ENCODE data around the gene MAP1B. TPM values are rescaled to one million over a fixed set of nuclear protein-coding genes. Genes with fewer than 3 reads are reported as not detected.

The MAP1B gene
- total and polyA plus RNA-seq, 7 experiments from 2014 or later, result 0.06 to 0.21 (median 0.10) TPM; not detected in 4

DNA sequence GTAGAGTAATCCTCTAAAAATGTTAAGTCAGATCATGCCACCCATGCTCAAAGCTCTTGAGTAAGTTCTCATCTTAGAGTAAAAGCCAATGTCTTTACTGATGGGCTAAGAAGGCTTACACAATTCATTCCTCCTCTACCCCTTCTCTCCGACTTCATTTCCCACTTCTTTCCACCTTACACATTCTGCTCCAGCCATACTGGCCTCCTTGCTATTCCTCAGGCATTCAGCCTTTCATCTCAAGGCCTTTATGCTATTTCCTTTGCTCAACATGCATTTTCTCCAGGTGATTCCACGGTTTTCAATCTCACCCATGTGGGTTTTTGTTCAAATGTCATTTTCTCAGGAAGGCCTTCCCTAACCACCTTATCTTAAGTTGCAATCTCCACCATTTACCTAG, 104.9 kb downstream of the MAP1B start:
- no peak overlapping the region for H3K27ac Mint-ChIP-seq
- ATAC-seq, result no peak
- H3K27me3 Mint-ChIP-seq, result peaks cover 0 to 2% (median 0%) of the 10 kb centered on the region in 5 donors

DNA sequence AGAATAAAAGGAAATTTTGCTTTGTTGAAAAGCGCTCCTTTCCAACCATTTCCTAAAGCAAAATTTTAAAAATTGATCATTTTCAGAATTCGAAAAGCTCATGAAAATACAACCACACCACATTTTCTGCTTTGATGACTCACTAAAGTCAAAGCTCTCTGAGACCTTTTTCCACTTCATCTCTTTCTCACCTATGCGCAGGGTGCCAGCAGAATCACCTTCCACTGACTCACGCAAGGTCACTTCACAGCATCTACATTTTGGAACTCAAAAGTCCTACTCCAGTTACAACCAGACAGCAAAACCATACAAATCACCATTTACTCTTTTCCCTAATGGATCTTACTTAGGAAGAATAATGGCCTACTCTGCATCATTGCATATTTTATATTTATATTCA, 106.2 kb downstream of the MAP1B start:
- intact Hi-C loops (cut with micrococcal nuclease), result no loop called here
- ChIA-PET POLR2A (no interaction called here), CTCF (no interaction called here)
- peaks cover 0 to 7% (median 0%) of the 10 kb centered on the region in 3 experiments for H3K36me3 ChIP-seq (ENCODE audit: control insufficient read depth in 2 of 3, insufficient read depth in 3 of 3, low read length in 3 of 3)
- no peaks in the 10 kb centered on the region for H3K27me3 Mint-ChIP-seq
- ATAC-seq (no peak), DNase-seq (no peak)
- no peaks in the 10 kb centered on the region for H3K4me1 ChIP-seq (ENCODE audit: control insufficient read depth in 2 of 2, insufficient read depth in 2 of 2, low read length in 2 of 2)
- H3K4me1 Mint-ChIP-seq, result peaks cover 0 to 2% (median 0%) of the 10 kb centered on the region in 7 donors
- H3K4me3 ChIP-seq (ENCODE audit: low read length), result no peak overlapping the region
- H3K36me3 Mint-ChIP-seq, result peaks cover 10 to 18% (median 18%) of the 10 kb centered on the region in 5 donors
- no peak overlapping the region for H3K27ac ChIP-seq (ENCODE audit: low read depth, low read length)
- H3K27me3 ChIP-seq (ENCODE audit: control insufficient read depth in 2 of 2, insufficient read depth in 2 of 2, low read length in 2 of 2), result no peaks in the 10 kb centered on the region
- no peaks in the 10 kb centered on the region for H3K9me3 ChIP-seq (ENCODE audit: control insufficient read depth in 2 of 3, low read length in 3 of 3)
- H3K9me3 Mint-ChIP-seq, result peaks cover 0 to 3% (median 0%) of the 10 kb centered on the region in 11 donors
- no peak overlapping the region for H3K27ac Mint-ChIP-seq
- no peak overlapping the region for H3K4me3 Mint-ChIP-seq

More for the DNA sequence above, 104.9 kb downstream of the MAP1B start:
- H3K27ac ChIP-seq (ENCODE audit: low read depth, low read length), result no peak overlapping the region
- no peaks in the 10 kb centered on the region for H3K27me3 ChIP-seq (ENCODE audit: control insufficient read depth in 2 of 2, insufficient read depth in 2 of 2, low read length in 2 of 2)
- peaks cover 0 to 9% (median 7%) of the 10 kb centered on the region in 5 donors for H3K36me3 Mint-ChIP-seq
- no peaks in the 10 kb centered on the region for H3K4me1 ChIP-seq (ENCODE audit: control insufficient read depth in 2 of 2, insufficient read depth in 2 of 2, low read length in 2 of 2)
- no peak overlapping the region for H3K4me3 Mint-ChIP-seq
- intact Hi-C loops (cut with micrococcal nuclease), result no loop called here
- peaks cover 0 to 2% (median 0%) of the 10 kb centered on the region in 7 donors for H3K4me1 Mint-ChIP-seq
- ChIA-PET POLR2A (no interaction called here), CTCF (no interaction called here)
- peaks cover 0 to 3% (median 0%) of the 10 kb centered on the region in 11 donors for H3K9me3 Mint-ChIP-seq
- no peaks in the 10 kb centered on the region for H3K36me3 ChIP-seq (ENCODE audit: control insufficient read depth in 2 of 3, insufficient read depth in 3 of 3, low read length in 3 of 3)
- DNase-seq, result no peak
- no peaks in the 10 kb centered on the region for H3K9me3 ChIP-seq (ENCODE audit: control insufficient read depth in 2 of 3, low read length in 3 of 3)
- no peak overlapping the region for H3K4me3 ChIP-seq (ENCODE audit: low read length)

DNA sequence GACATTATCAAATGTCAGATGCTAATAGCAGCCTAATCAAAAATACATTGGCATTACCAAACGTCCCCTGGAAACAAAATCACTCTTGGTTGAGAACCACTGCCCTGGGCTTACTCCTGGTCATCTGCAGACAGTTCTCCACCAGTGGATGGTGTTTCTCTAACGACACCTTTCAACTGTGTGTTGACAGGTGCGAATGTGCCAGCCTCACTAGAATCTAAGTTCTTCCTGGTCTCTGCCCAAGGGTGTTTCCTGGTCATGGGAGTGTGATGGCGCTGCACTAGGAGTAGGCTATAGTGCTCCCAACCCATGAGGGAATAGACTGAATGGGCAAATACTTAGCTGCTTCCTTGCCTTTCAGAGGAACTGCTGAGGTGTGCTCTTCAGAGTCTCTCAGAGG, 106.9 kb downstream of the MAP1B start:
- Histone ChIP-seq H3K4me3 (ENCODE audit: low read length) (no peak overlapping the region), H3K4me1 (ENCODE audit: control insufficient read depth in 2 of 2, insufficient read depth in 2 of 2, low read length in 2 of 2) (no peaks in the 10 kb centered on the region), H3K36me3 (ENCODE audit: control insufficient read depth in 2 of 3, insufficient read depth in 3 of 3, low read length in 3 of 3) (peaks cover 0 to 13% (median 0%) of the 10 kb centered on the region in 3 experiments), H3K27ac (ENCODE audit: low read depth, low read length) (no peak overlapping the region), H3K27me3 (ENCODE audit: control insufficient read depth in 2 of 2, insufficient read depth in 2 of 2, low read length in 2 of 2) (no peaks in the 10 kb centered on the region), H3K9me3 (ENCODE audit: control insufficient read depth in 2 of 3, low read length in 3 of 3) (no peaks in the 10 kb centered on the region)
- peaks cover 0 to 2% (median 0%) of the 10 kb centered on the region in 7 donors for H3K4me1 Mint-ChIP-seq
- peaks cover 15 to 25% (median 25%) of the 10 kb centered on the region in 5 donors for H3K36me3 Mint-ChIP-seq
- H3K27ac Mint-ChIP-seq, result no peak overlapping the region
- intact Hi-C loops (cut with micrococcal nuclease), result no loop called here
- CTCF ChIA-PET, result no interaction called here
- no peaks in the 10 kb centered on the region for H3K27me3 Mint-ChIP-seq
- DNase-seq (no peak), ATAC-seq (no peak)
- peaks cover 0 to 3% (median 0%) of the 10 kb centered on the region in 11 donors for H3K9me3 Mint-ChIP-seq
- POLR2A ChIA-PET, result no interaction called here
- no peak overlapping the region for H3K4me3 Mint-ChIP-seq

DNA sequence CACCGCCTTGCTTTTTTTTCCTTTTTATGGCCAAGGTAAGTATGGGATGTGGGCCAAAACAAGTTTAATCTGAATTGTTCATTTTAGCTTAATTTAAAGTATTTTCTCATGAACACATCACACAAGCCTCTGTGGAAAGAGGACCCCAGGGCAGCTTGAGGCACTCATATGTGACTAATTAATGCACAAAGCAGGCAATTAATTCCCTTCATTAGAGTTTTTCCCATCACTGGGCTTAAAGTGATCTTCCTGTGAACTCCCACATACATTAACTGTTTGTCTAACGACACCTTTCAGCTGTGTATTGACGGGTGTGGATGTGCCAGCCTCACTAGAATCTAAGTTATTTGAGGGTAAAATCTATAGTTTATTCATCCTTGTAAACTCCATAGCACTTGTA, 109.5 kb downstream of the MAP1B start:
- Mint-ChIP-seq H3K4me1 (peaks cover 0 to 2% (median 0%) of the 10 kb centered on the region in 7 donors), H3K27me3 (no peaks in the 10 kb centered on the region), H3K36me3 (peaks cover 15 to 47% (median 38%) of the 10 kb centered on the region in 5 donors), H3K4me3 (no peak overlapping the region), H3K9me3 (peaks cover 0 to 3% (median 0%) of the 10 kb centered on the region in 11 donors), H3K27ac (no peak overlapping the region)
- ChIA-PET POLR2A (no interaction called here), CTCF (no interaction called here)
- Histone ChIP-seq H3K4me1 (ENCODE audit: control insufficient read depth in 2 of 2, insufficient read depth in 2 of 2, low read length in 2 of 2) (no peaks in the 10 kb centered on the region), H3K4me3 (ENCODE audit: low read length) (no peak overlapping the region), H3K36me3 (ENCODE audit: control insufficient read depth in 2 of 3, insufficient read depth in 3 of 3, low read length in 3 of 3) (peaks cover 0 to 39% (median 0%) of the 10 kb centered on the region in 3 experiments), H3K27me3 (ENCODE audit: control insufficient read depth in 2 of 2, insufficient read depth in 2 of 2, low read length in 2 of 2) (no peaks in the 10 kb centered on the region), H3K9me3 (ENCODE audit: control insufficient read depth in 2 of 3, low read length in 3 of 3) (no peaks in the 10 kb centered on the region), H3K27ac (ENCODE audit: low read depth, low read length) (no peak overlapping the region)
- intact Hi-C loops (cut with micrococcal nuclease), result no loop called here
- DNase-seq (no peak), ATAC-seq (no peak)

DNA sequence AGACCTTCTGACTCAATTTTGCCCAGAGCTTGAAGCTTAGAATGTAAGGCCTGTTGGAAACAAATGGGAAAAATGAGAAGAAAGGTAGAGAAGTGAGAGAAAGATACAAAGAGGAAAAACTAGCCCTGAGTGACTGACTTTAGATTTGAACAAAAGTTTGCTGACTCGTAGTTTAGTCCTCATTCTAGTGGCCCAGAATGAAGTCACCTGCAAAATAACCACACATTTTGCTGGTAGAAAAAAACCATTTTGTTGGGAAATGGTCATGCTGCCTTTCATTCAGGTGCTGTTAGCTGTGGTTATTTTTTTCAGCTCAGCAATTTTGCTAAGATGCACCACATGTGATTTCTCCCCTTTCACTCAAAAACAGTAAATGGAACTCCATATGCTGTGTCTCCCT, 113.8 kb downstream of the MAP1B start:
- no peak overlapping the region for H3K4me3 ChIP-seq (ENCODE audit: low read length)
- CTCF ChIA-PET, result no interaction called here
- POLR2A ChIA-PET, result no interaction called here

DNA sequence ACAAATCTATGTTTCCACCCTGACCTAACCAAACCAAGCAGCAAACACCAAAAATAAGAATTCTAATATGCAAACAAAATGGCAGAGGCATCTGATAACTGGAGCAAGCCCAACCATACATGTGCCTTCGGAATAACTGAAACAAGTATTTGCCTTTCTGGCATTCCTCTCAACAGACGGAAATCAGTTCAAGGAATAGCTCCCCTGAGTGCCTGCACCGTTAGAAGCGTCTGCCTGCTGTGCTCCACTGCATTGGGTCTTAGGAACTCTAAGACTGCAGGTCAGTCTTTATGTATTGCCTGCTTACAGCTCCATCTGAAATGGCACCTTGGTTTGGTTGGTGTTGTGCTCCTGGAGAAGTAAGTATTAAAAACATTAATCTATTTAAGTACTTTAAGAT, 114.3 kb downstream of the MAP1B start:
- ChIA-PET CTCF (no interaction called here), POLR2A (no interaction called here)
- intact Hi-C loops (cut with micrococcal nuclease), result loop anchor here in 1 of 2 donors (5.0 kb wide), 1 partner anchor 119 kb away; no protein-coding TSS in a partner anchor
- Mint-ChIP-seq H3K27me3 (no peaks in the 10 kb centered on the region), H3K27ac (no peak overlapping the region), H3K4me1 (no peaks in the 10 kb centered on the region), H3K4me3 (no peak overlapping the region), H3K36me3 (peaks cover 26 to 87% (median 56%) of the 10 kb centered on the region in 5 donors), H3K9me3 (no peaks in the 10 kb centered on the region)
- DNase-seq (no peak), ATAC-seq (no peak)
- H3K9me3 ChIP-seq (ENCODE audit: control insufficient read depth in 2 of 3, low read length in 3 of 3), result no peaks in the 10 kb centered on the region
- no peaks in the 10 kb centered on the region for H3K27me3 ChIP-seq (ENCODE audit: control insufficient read depth in 2 of 2, insufficient read depth in 2 of 2, low read length in 2 of 2)
- no peaks in the 10 kb centered on the region for H3K4me1 ChIP-seq (ENCODE audit: control insufficient read depth in 2 of 2, insufficient read depth in 2 of 2, low read length in 2 of 2)
- no peak overlapping the region for H3K27ac ChIP-seq (ENCODE audit: low read depth, low read length)
- peaks cover 0 to 83% (median 4%) of the 10 kb centered on the region in 3 experiments for H3K36me3 ChIP-seq (ENCODE audit: control insufficient read depth in 2 of 3, insufficient read depth in 3 of 3, low read length in 3 of 3)
- H3K4me3 ChIP-seq (ENCODE audit: low read length), result no peak overlapping the region

More for the DNA sequence above, 113.8 kb downstream of the MAP1B start:
- H3K4me3 Mint-ChIP-seq, result no peak overlapping the region
- H3K36me3 Mint-ChIP-seq, result peaks cover 24 to 83% (median 55%) of the 10 kb centered on the region in 5 donors
- no peaks in the 10 kb centered on the region for H3K9me3 Mint-ChIP-seq
- ATAC-seq, result no peak
- DNase-seq, result no peak
- H3K9me3 ChIP-seq (ENCODE audit: control insufficient read depth in 2 of 3, low read length in 3 of 3), result no peaks in the 10 kb centered on the region
- H3K36me3 ChIP-seq (ENCODE audit: control insufficient read depth in 2 of 3, insufficient read depth in 3 of 3, low read length in 3 of 3), result peaks cover 0 to 82% (median 4%) of the 10 kb centered on the region in 3 experiments
- H3K27me3 ChIP-seq (ENCODE audit: control insufficient read depth in 2 of 2, insufficient read depth in 2 of 2, low read length in 2 of 2), result no peaks in the 10 kb centered on the region
- no peak overlapping the region for H3K27ac ChIP-seq (ENCODE audit: low read depth, low read length)
- H3K4me1 Mint-ChIP-seq, result no peaks in the 10 kb centered on the region
- H3K27ac Mint-ChIP-seq, result no peak overlapping the region
- no peaks in the 10 kb centered on the region for H3K27me3 Mint-ChIP-seq
- intact Hi-C loops (cut with micrococcal nuclease), result loop anchor here in 1 of 2 donors (5.0 kb wide), 1 partner anchor 119 kb away; no protein-coding TSS in a partner anchor
- H3K4me1 ChIP-seq (ENCODE audit: control insufficient read depth in 2 of 2, insufficient read depth in 2 of 2, low read length in 2 of 2), result no peaks in the 10 kb centered on the region

GRCh38 chr5:72222521-72222920, 115.2 kb downstream of the MAP1B start:
- H3K36me3 ChIP-seq (ENCODE audit: control insufficient read depth in 2 of 3, insufficient read depth in 3 of 3, low read length in 3 of 3), result peaks cover 0 to 91% (median 4%) of the 10 kb centered on the region in 3 experiments
- Mint-ChIP-seq H3K4me3 (no peak overlapping the region), H3K27ac (no peak overlapping the region), H3K4me1 (peaks cover 0 to 2% (median 0%) of the 10 kb centered on the region in 7 donors), H3K27me3 (no peaks in the 10 kb centered on the region), H3K36me3 (peaks cover 22 to 93% (median 61%) of the 10 kb centered on the region in 5 donors), H3K9me3 (no peaks in the 10 kb centered on the region)
- H3K4me3 ChIP-seq (ENCODE audit: low read length), result no peak overlapping the region
- ATAC-seq (no peak), DNase-seq (no peak)
- H3K27ac ChIP-seq (ENCODE audit: low read depth, low read length), result no peak overlapping the region
- CTCF ChIA-PET, result no interaction called here
- H3K27me3 ChIP-seq (ENCODE audit: control insufficient read depth in 2 of 2, insufficient read depth in 2 of 2, low read length in 2 of 2), result no peaks in the 10 kb centered on the region
- POLR2A ChIA-PET, result no interaction called here
- intact Hi-C loops (cut with micrococcal nuclease), result loop anchor here in 1 of 2 donors (5.0 kb wide), 1 partner anchor 120 kb away; no protein-coding TSS in a partner anchor
- no peaks in the 10 kb centered on the region for H3K4me1 ChIP-seq (ENCODE audit: control insufficient read depth in 2 of 2, insufficient read depth in 2 of 2, low read length in 2 of 2)
- H3K9me3 ChIP-seq (ENCODE audit: control insufficient read depth in 2 of 3, low read length in 3 of 3), result no peaks in the 10 kb centered on the region
